Stimulated activated CD4-positive, alpha-beta T cell treated with anti-CD3 and anti-CD28 coated beads, TNF-alpha, amount 100 ng/mL, for 24 hours (primary cell): Measurements from ENCODE around the gene ADCY7.
"Not testable (repeated sequence)": the region's sequence is repeated elsewhere in the genome, so short reads cannot be mapped to it uniquely, and the experiment has no call there.

ENCODE experiments used
- DNase-seq, 3 experiments: peaks; one replicate each; pipeline ENCODE4 v3.0.0-alpha.2; 2020; ENCODE audit warnings: low read depth in 3 of 3

ADCY7 gene

DNA sequence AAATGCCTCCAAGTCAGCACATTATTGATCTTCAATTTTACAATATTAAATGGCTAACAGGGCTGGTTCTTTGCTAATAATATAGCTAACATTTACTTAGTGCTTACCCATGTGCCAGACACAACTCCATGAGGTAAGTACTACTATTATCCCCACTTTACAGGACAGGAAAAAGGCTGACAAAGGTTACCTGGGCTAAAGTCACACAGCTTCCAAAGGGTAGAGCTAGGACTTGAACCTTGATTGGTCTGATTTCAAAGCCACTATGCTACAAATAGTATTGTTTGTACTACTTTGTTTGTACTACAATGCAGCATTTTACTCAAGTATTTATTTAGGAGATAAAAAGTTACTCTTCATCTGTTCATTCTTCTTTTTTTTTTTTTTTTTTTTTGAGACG, 70.5 kb downstream of the ADCY7 start:
- DNase-seq, result no peak

DNA sequence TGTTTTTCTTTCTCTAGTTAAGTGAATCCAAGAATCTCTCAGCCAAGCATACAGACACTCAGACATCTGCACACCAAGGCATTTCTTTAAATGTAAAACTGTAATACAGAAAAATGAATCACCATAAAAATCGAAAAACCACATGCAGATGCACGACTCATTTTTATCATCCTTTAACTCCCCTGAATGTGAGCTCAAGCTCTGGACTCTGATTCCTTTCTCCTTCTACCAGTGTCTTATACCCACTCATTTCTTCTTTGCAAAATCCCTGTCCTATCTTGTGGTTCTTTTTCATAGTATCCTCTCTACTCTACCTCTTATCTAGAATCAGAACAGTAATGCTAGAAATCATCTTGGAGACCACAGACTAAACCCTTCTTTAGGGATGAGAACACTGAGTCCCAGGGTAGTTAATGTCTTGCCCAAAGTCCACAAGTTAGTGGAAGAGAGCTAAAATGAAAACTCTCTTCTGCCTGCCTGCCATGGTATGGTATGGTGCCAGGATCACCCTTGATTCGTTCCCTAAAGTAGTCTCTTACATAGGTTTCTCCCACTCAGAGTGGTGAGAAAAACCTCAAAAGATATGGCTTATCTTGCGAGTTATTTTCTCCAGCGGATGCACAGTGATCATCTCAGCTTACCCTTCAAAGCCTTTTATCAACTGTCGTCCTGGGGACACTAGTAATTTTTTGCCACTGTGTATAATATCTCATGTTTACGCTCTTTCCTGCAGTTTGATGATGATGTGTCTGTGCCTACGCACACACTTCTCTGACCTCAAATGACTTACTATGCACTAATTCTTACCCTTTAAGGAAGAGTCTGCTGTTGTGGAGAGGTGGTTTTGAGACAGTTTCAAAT, 72.2 kb downstream of the ADCY7 start:
- DNase-seq, result no peak

DNA sequence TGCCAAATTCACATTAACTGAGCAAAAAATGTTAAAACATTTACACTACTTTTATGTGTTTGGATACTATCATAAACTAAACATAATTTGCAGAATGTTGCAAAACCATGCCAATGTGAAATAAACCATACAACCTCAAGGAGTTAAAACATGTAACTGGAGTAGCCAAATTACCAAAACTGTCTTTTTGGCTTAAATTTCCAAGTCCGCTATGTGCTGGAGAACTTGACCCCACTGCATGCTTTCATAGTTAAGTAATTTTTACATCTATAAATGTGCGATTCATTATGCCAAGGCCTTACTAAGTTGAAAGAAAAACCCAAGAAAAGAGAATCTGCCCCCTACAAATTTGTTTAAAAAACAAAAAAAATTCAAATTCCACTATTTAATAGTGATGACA, 74.2 kb downstream of the ADCY7 start:
- no peak for DNase-seq

DNA sequence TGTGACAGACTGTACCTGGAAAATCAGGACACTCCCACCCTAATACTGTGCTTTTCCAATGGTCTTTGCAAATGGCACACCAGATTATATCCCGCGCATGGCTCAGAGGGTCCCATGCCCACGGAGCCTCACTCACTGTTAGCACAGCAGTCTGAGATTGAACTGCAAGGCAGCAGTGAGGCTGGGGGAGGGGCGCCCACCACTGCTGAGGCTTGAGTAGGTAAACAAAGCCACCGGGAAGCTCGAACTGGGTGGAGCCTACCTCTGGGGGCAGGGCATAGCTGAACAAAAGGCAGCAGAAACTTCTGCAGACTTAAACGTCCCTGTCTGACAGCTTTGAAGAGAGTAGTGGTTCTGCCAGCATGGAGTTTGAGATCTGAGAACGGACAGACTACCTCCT, 77.2 kb downstream of the ADCY7 start:
- not testable (repeated sequence) for DNase-seq

DNA sequence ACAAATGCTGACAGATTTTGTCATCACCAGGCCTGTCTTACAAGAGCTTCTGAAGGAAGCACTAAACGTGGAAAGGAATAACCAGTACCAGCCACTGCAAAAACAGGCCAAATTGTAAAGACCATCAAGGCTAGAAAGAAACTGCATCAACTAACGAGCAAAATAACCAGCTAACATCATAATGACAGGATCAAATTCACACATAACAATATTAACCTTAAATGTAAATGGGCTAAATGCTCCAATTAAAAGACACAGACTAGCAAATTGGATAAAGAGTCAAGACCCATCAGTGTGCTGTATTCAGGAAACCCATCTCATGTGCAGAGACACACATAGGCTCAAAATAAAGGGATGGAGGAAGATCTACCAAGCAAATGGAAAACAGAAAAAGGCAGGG, 78.9 kb downstream of the ADCY7 start:
- not testable (repeated sequence) for DNase-seq

DNA sequence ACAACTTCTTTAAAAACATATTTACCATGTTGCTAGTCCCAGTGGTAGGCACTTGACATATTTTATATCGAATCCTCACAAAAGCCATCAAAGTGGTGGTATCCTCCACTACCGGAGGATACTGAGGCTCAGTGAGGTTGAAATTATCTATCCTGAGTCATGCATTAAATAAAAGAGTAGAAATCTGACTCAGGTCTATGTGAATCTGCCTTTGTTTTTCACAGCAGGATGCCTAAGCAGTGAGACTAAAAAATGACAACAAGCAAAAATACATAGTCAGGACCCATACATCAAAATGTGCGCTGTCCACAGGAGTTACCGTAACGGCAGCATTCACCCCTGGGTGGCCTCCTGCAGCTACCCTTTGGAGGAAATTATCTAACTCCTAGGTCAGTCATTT, 84.8 kb downstream of the ADCY7 start:
- DNase-seq, result no peak

DNA sequence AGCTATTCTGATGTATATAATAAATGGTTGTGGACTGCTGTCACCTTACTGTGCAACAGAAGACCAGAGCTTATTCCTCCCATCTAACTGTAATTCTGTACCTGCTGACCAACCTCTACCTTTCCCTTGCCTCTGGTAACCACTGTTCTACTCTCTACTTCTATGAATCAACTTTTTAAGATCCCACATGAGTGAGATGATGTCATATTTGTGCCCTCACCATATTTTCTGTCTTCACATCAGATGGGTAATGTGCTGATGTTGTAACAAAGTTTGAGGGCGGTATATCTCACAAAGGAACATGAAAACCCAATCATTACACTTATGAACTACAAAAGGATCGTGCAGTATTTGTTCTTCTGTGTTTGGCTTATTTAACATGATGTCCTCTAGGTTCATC, 85.6 kb downstream of the ADCY7 start:
- no peak for DNase-seq

DNA sequence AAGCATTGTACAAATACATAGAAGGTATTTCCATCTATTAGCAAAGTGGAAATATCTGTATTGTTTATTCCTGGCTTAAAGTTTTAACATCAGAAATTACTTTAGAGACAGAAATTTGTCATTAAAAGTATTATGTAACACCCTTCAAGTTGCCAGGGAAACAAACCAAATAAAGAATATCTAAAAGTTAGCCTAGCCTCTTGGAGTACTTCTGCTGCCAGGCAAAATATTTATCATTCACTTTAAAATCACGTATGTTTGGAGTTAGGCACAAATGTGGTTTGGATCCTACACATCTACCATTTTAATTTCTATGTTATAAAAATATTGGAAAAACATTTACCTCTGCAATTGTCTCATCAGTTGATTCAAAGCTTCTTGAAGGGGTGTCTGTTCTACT, 87.7 kb downstream of the ADCY7 start:
- no peak for DNase-seq

DNA sequence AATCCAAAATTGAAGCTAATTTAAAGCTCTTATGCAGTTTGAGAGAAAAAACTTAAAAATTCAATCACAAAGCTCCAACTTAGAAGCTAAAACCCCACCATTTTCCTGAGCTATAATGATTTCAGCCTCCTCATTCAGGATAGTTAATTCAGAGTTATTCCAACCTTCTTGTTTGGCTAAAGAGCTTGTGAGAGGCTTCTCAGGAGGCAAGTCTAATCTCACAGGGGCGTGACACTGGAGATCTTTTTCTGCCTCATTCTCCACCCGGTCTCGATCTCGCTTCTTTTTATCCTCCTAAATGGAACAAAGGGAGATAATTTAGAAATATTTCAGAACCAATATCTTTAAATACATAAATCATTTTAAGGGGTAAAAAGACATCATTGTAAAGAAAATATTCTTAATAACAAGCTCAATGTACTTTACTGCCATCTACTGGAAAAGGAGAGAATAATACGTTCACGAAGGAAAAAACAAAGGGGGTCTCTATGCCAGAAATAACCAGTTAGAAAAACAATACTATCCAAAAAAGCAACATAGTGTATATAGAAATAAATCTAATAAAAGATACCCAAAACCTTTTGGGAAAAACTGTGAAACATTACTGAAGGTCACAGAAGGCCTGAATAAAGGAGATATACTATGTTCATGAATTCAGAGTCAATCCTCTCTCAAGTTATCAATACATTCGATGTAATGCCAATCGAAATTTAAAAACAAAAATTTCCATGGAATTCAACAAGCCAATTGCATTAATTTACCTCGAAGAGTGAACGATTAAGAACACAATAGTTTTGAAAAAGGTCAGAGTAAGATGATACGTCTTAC, 88.5 kb downstream of the ADCY7 start:
- DNase-seq, result no peak

DNA sequence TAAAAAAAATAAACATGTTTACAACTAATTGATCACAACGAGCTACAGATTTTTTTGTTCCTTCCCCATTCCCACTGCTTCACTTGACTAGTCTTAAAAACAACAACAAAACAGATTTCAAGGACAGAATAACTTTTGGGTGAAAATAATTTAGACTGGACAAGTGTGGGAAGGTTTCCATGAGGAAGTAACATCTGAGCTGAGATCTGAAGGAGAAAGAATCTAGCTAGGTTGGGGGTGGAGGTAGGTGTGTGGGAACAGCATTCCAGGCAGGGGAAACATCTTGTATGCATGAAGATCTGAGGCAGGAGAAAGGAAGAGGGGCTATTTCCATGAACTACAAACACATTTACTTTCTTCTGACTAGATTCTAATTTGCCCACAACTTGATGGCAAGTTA, 93.3 kb downstream of the ADCY7 start:
- no peak for DNase-seq

DNA sequence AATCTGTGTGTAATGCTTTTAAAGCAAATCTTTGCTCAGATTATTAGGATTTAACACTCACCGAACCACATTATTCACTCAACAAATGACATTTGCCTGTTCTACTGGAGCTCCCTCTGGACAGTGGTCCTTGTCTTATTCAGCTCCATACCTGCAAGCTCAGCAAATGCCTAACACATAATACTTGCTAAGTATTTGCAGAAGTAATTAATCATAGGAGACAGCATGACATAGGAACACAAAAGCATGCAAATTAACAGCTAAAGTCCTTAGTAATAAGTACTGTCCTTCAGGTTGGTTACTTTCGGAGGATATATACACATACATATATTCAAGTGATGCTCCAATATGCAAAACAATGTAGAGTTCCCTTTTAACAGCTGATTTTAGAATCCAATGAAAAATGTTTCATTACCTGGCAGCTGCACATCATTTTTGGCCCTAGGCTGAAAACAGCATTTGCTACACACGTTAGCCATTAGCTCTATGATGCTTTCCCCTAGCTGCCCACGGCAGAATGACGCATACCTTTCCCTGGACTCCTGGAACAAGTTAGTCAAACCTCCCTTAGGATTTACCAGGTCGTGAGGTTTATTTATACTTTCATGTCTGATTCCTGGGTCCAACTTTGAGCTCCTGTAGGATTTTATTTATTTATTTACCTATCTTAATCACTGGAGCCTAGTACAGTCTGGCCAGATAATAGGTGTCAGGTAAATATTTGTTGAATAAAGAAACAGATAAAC, 93.9 kb downstream of the ADCY7 start:
- DNase-seq, result no peak

DNA sequence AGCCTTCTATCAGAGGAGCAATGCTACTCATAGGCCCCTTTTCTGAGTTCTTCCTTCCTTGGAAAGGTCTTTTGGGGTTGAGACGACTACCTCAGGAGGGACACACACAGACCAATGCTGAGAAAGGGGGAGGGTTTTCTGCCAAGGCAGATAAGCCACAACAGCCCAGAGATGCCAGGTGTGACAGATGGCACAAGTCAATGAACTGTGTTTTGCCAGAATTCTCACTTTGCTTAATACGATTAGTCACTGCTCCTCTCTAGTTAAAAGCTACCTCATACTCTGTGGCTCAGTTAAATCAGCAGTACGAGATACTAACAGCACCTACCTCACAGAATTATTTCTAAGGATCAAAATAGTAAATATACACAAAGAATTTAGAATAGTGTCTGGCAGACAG, 94.4 kb downstream of the ADCY7 start:
- DNase-seq, result no peak

DNA sequence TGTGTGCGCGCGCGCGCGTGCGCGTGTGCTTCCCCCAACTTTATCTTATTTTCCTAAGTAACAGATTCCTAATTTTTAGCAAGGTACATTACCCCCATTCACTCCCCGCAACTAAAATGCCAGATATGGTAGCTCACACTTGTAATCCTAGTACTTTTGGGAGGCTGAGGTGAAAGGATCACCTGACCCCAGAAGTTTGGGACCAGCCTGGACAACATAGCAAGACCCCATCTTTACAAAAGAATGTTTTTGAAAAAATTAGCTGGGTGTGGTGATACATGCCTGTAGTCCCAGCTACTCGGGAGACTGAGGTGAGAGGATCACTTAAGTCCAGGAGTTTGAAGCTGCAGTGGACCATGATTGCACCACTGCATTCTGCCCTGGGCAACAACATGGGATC, 97.3 kb downstream of the ADCY7 start:
- DNase-seq, result no peak

DNA sequence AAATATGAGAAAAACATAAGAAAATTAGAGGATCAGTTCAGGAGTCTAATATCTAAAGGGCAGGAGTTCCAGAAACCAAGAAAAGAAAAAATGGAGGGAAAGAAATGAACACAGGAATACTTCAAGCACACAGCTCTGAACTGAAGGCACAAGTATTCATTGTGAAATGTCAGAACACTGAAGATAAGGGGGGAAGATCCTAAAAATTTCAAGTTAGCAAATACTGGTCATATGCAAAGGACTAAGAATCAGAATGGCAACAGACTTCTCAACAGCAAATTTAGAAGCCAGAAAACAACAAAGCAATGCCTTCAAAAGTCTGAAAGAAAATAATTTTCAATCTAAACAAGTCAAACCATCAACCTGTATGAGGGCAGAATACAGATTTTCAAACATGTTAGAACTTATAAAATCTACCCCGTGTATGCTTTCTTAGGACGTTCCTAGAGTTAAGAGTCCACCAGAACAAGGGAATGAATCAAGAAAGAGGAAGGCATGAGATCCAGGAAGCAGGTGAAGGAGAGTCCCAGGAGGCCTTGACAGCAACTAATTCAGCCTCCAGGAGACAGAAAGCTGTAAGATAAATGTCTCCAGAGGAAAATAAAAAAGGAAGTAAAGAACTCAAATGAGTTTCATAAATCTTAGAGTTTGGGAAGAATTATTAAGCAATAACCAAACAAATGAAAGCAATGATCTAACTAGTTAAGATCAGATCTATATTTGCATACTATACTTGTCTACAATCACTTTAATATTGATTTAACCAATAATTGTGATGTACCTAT, 99.6 kb downstream of the ADCY7 start:
- no peak for DNase-seq
